IPS DF 4.7 (cell line): ENCODE measurements around the gene CELA3B.
"Not testable (repeated sequence)": the region's sequence is repeated elsewhere in the genome, so short reads cannot be mapped to it uniquely, and the experiment has no call there.

ENCODE experiments used
- DNase-seq: peaks from one replicate; pipeline ENCODE4 v3.0.0-alpha.2; 2013; ENCODE audit warnings: low spot score; ENCODE audit errors: extremely low read depth

CELA3B gene

GRCh38 chr1:21976703-21977239, at the start of gene CELA3B:
CELA3B (plus strand) TSS chr1:21977022; CDS start chr1:21977040, 18 bp downstream.
- not testable (repeated sequence) for DNase-seq

- no peak for DNase-seq
Observed at GRCh38 chr1:21927533-21928237, 49.1 kb upstream of the CELA3B start.

- DNase-seq: no peak
Observed at GRCh38 chr1:21930080-21930571, 46.7 kb upstream of the CELA3B start.

- DNase-seq: no peak
Observed at GRCh38 chr1:21930629-21931170, 46.1 kb upstream of the CELA3B start.

GRCh38 chr1:21931171-21932093, 45.4 kb upstream of the CELA3B start:
- no peak for DNase-seq

GRCh38 chr1:21932127-21932526, 44.7 kb upstream of the CELA3B start:
- no peak for DNase-seq

GRCh38 chr1:21933397-21934248, 43.2 kb upstream of the CELA3B start:
- no peak for DNase-seq

- DNase-seq: no peak
Observed at GRCh38 chr1:21935393-21935804, 41.4 kb upstream of the CELA3B start.

GRCh38 chr1:21935891-21936365, 40.9 kb upstream of the CELA3B start:
- DNase-seq: no peak

- no peak for DNase-seq
Observed at GRCh38 chr1:21936366-21937031, 40.3 kb upstream of the CELA3B start.

GRCh38 chr1:21937034-21937371, 39.8 kb upstream of the CELA3B start, which contains the start of gene HSPG2:
HSPG2 (minus strand) TSS chr1:21937310; CDS start chr1:21937217, 93 bp downstream.
- no peak for DNase-seq

GRCh38 chr1:21937372-21938121, 39.3 kb upstream of the CELA3B start:
- no peak for DNase-seq

GRCh38 chr1:21938732-21939538, 37.9 kb upstream of the CELA3B start:
- no peak for DNase-seq

GRCh38 chr1:21939650-21940374, 37.0 kb upstream of the CELA3B start:
- no peak for DNase-seq

GRCh38 chr1:21940492-21940891, 36.3 kb upstream of the CELA3B start:
- DNase-seq: no peak

- DNase-seq: no peak
Observed at GRCh38 chr1:21941370-21941769, 35.5 kb upstream of the CELA3B start.

- DNase-seq: no peak
Observed at GRCh38 chr1:21942464-21942863, 34.4 kb upstream of the CELA3B start.
